HUES48 (cell line): ENCODE measurements around the gene TMEM171.

Experiments used
- H3K27ac ChIP-seq: one replicate; pipeline ENCODE4 v1.7.0; 2013; ENCODE audit warnings: low read depth, low read length, inconsistent platforms
- H3K27me3 ChIP-seq: 2 replicates; pipeline ENCODE4 v1.6.1; 2013; ENCODE audit warnings: mild to moderate bottlenecking, low read length; ENCODE audit not compliant: control insufficient read depth, insufficient read depth
- H3K36me3 ChIP-seq: 2 replicates; pipeline ENCODE4 v1.6.1; 2013; ENCODE audit warnings: low read length; ENCODE audit not compliant: control insufficient read depth, insufficient read depth
- H3K4me1 ChIP-seq: 2 replicates; pipeline ENCODE4 v1.6.1; 2013; ENCODE audit warnings: mild to moderate bottlenecking, low read length; ENCODE audit not compliant: control insufficient read depth, insufficient read depth
- H3K4me3 ChIP-seq: 2 replicates; pipeline ENCODE4 v1.5.1; 2013; ENCODE audit warnings: mild to moderate bottlenecking, low read depth, low read length
- H3K9ac ChIP-seq: 2 replicates; pipeline ENCODE4 v1.6.1; 2013; ENCODE audit warnings: mild to moderate bottlenecking, low read depth, low read length, moderate library complexity
- H3K9me3 ChIP-seq: 2 replicates; pipeline ENCODE4 v1.6.1; 2013; ENCODE audit warnings: low read length; ENCODE audit not compliant: control insufficient read depth, insufficient read depth

Gene TMEM171

DNA sequence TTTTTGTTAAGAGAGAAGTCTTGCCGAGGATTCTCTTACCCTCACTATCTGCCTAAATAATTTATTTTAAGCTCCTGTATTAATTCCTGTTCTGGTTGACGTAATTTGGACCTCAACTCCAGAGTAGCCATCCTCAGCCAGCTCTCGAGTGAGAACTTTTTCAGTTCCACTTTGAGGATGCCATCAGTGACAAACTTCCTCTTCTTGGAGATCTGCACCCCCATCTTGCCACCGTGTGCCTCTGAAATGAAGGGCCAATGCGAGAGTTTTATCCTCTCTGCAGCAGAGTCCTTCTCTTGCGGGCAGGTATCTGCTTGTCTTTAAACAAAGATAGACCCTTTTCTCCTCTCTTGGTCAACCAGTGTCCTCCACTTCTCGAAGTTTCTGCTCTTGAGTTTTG lies 33.1 kb downstream of the TMEM171 start:
- no peaks in the 10 kb centered on the region; the same call in 1 of the 2 replicates for H3K4me1 ChIP-seq
- no peak overlapping the region for H3K4me3 ChIP-seq
- H3K9ac ChIP-seq: no peak overlapping the region
- H3K9me3 ChIP-seq: no peaks in the 10 kb centered on the region
- no peaks in the 10 kb centered on the region for H3K27me3 ChIP-seq
- H3K36me3 ChIP-seq: no peaks in the 10 kb centered on the region
- no peak overlapping the region for H3K27ac ChIP-seq

DNA sequence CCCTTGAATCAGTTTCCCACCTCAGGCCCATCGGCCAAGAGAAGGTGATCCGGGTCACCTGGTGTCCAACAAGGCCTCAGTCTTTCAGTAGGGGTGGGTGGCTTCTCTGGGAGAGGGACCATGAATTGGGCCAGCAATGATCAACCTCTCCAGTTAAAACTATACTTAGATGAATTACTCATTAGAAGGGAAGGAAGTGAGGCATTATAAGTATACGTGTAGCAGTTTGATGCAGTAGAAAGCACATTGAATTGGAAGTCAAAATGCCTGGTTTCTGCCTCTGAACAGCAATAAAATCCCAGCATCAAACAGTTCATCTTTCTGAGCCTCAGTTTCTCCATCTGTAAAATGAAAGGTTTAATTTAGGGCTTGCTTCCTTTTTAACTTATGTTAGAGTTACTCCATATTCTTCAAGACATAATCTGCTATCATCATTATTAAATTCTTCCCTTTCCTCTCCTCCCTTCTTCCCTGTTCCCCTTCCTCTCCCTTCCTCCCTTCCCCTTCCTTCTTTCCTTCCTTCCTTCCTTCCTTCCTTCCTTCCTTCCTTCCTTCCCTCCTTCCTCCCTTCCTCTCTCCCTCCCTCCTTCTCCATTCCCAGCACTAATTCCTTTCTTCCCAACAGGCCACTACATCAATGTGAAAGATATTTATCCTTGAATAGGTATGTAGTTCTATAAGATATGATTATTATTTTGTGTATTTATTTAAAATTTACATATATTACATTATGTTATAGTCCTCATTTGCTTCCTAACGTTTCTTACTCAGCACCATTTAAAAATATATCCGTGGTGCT lies 34.0 kb downstream of the TMEM171 start:
- Histone ChIP-seq H3K9me3 (no peaks in the 10 kb centered on the region), H3K9ac (no peak overlapping the region), H3K27me3 (no peaks in the 10 kb centered on the region), H3K4me3 (no peak overlapping the region), H3K36me3 (no peaks in the 10 kb centered on the region), H3K27ac (no peak overlapping the region), H3K4me1 (no peaks in the 10 kb centered on the region; the same call in 1 of the 2 replicates)

DNA sequence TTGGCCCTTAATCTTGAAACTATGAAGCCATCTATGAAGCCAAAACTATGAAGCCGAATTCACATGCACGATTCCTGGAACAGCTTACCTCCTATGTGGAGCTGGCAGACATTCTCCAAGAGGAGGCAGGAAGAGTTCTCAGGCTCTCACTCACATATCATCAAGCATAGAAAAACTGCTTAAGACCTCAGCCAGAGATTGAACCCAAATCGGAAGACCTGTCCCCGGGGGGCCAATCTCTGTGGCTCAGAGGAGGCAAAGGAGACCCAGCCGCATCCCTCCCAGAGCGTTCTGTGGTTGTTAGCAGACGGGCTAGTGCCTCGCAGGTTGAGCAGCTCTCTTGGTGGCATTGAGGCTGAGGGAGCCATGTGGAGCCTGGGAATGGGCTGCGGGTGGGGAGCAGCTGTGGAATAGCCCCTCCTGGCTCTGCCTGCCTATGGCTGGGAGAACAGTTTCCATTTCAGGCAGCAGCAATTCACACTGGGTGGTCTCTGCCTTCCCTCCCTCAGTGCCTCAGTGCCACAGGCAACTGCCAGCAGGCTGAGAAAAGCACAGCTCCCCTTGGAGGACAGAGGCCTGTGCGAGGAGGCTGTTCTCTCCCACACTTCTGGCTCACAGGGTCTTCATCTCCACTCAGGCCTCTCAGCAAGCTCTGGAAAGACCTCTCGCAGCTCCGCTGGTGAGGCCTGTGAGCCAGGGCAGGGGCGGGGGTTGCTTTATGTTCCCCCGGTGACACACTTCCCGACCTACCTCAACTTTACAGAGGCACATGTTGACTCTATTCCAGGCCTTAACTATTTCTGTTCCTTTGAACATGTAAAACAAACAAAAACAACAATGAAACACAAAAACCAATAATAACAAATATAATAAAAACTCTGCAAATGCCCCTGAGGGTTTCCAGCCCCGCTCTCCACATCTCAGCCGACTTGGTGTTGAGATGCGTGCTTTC lies 35.2 kb downstream of the TMEM171 start:
- H3K27ac ChIP-seq: no peak overlapping the region
- H3K9me3 ChIP-seq: no peaks in the 10 kb centered on the region
- no peaks in the 10 kb centered on the region for H3K27me3 ChIP-seq
- H3K36me3 ChIP-seq: no peaks in the 10 kb centered on the region
- H3K4me1 ChIP-seq: no peaks in the 10 kb centered on the region; the same call in 1 of the 2 replicates
- H3K4me3 ChIP-seq: no peak overlapping the region
- H3K9ac ChIP-seq: no peak overlapping the region

GRCh38 chr5:73157414-73158303 lies 37.3 kb downstream of the TMEM171 start:
- H3K4me1 ChIP-seq: no peaks in the 10 kb centered on the region
- H3K36me3 ChIP-seq: no peaks in the 10 kb centered on the region
- no peaks in the 10 kb centered on the region for H3K27me3 ChIP-seq
- no peak overlapping the region for H3K9ac ChIP-seq
- H3K4me3 ChIP-seq: no peak overlapping the region
- no peak overlapping the region for H3K27ac ChIP-seq
- H3K9me3 ChIP-seq: no peaks in the 10 kb centered on the region

GRCh38 chr5:73158313-73158712 lies 37.9 kb downstream of the TMEM171 start:
- Histone ChIP-seq H3K27me3 (no peaks in the 10 kb centered on the region), H3K27ac (no peak overlapping the region), H3K4me1 (no peaks in the 10 kb centered on the region), H3K36me3 (no peaks in the 10 kb centered on the region), H3K4me3 (no peak overlapping the region), H3K9ac (no peak overlapping the region), H3K9me3 (no peaks in the 10 kb centered on the region)

DNA sequence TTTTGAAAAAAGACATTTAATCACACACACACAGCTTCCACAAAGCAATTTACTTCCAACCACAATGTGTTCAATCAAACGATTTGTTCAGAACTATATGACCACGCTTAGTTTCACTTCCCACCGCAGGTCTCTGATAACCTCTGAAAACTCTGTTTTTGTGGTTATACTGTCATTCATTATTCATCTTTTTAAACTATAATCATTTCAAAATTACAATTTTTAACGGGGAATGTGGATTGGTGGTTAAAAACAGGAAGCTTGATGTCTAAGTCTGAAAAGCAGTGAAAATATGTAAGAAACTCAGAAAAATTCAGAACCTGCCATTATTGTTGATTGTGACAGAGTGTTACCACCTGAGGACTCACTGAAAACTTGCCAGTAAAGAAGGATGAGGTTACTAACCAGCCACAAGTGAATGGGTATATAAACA lies 39.9 kb downstream of the TMEM171 start:
- Histone ChIP-seq H3K27me3 (no peaks in the 10 kb centered on the region), H3K9me3 (no peaks in the 10 kb centered on the region), H3K4me3 (no peak overlapping the region), H3K27ac (no peak overlapping the region), H3K4me1 (no peaks in the 10 kb centered on the region), H3K9ac (no peak overlapping the region), H3K36me3 (no peaks in the 10 kb centered on the region)

DNA sequence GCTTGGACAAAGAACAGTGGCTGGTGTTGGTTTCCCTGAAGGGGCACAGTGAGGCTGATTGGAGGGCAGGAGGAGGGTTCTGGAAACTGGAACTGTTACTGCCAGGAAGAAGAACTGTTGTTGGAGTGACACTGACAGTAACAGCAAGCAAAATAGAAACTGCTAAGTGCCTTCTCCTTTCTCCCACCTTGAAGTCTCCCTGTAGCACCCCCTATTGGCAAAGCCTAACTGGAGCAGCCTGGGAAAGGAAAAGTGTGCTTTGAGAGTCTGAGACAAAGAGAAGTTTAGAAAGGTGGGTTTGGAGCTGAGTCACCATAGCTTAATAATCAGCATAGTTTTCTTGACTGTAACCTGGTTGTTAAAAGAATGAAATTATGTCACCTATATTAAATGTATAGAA lies 50.1 kb downstream of the TMEM171 start:
- peaks cover 11% of the 10 kb centered on the region; the same call in 1 of the 2 replicates for H3K4me1 ChIP-seq

DNA sequence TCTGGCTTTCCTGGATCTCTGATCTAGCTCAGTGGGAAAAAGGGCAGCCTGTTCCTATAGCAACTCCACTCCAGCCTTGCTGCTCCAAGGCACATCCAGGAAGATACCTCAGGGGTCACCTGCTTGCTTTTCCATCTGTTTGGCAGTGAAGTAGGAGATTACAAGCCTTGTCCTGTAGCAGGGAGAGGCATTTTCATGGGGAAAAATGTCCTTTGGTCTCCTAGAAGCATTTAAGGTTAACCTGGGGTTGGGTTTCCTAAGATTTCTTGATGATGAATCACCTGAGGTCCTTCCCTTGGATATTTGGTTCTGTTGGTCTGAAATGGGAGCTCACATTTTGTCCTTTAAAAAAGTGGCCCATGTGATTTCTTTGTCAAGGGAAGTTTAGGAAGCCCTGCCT lies 51.1 kb downstream of the TMEM171 start:
- H3K9me3 ChIP-seq: no peaks in the 10 kb centered on the region
- H3K4me3 ChIP-seq: no peak overlapping the region
- H3K27ac ChIP-seq: no peak overlapping the region
- no peaks in the 10 kb centered on the region for H3K36me3 ChIP-seq
- peaks cover 11% of the 10 kb centered on the region; the same call in 1 of the 2 replicates for H3K4me1 ChIP-seq
- no peak overlapping the region for H3K9ac ChIP-seq
- no peaks in the 10 kb centered on the region for H3K27me3 ChIP-seq

More for the DNA sequence above, 50.1 kb downstream of the TMEM171 start:
- H3K4me3 ChIP-seq: no peak overlapping the region
- H3K27me3 ChIP-seq: no peaks in the 10 kb centered on the region
- no peaks in the 10 kb centered on the region for H3K9me3 ChIP-seq
- H3K9ac ChIP-seq: no peak overlapping the region
- H3K27ac ChIP-seq: no peak overlapping the region
- H3K36me3 ChIP-seq: no peaks in the 10 kb centered on the region

GRCh38 chr5:73172951-73173350 lies 52.6 kb downstream of the TMEM171 start, which contains the start of gene TMEM174:
Gene TMEM174 (plus strand): TSS chr5:73173193. CDS start chr5:73173244, 51 bp downstream.
- Histone ChIP-seq H3K27ac (no peak within 1 kb of the TSS), H3K27me3 (no peaks in the 10 kb centered on the region)

GRCh38 chr5:73174100-73174815 lies 53.9 kb downstream of the TMEM171 start:
- Histone ChIP-seq H3K4me3 (no peak overlapping the region), H3K4me1 (peaks cover 11% of the 10 kb centered on the region; the same call in 1 of the 2 replicates), H3K9me3 (no peaks in the 10 kb centered on the region), H3K36me3 (no peaks in the 10 kb centered on the region), H3K27ac (no peak overlapping the region), H3K27me3 (no peaks in the 10 kb centered on the region), H3K9ac (no peak overlapping the region)

More at GRCh38 chr5:73172951-73173350, 52.6 kb downstream of the TMEM171 start, which contains the start of gene TMEM174:
- H3K9me3 ChIP-seq: no peaks in the 10 kb centered on the region
- H3K9ac ChIP-seq: no peak within 1 kb of the TSS
- H3K36me3 ChIP-seq: no peaks in the 10 kb centered on the region
- peaks cover 11% of the 10 kb centered on the region; the same call in 1 of the 2 replicates for H3K4me1 ChIP-seq
- H3K4me3 ChIP-seq: no peak within 1 kb of the TSS
